H9 (cell line): ENCODE measurements around the gene STARD10. TPM values are rescaled to one million over a fixed set of nuclear protein-coding genes. Genes with fewer than 3 reads are reported as not detected.

Experiments used
- DNase-seq: peaks from one replicate; pipeline ENCODE4 v3.0.0-alpha.2; 2017
- H2AFZ ChIP-seq: one replicate; pipeline ENCODE4 v1.6.1; 2013; ENCODE audit warnings: mild to moderate bottlenecking, low read length, control low read depth, moderate library complexity
- H2AK5ac ChIP-seq: 2 replicates; pipeline ENCODE4 v1.6.1; 2013; ENCODE audit warnings: low read length, control low read depth, mixed read lengths; ENCODE audit not compliant: insufficient read length
- H2BK120ac ChIP-seq: one replicate; pipeline ENCODE4 v1.6.1; 2013; ENCODE audit warnings: low read depth, mild to moderate bottlenecking, low read length, control low read depth, inconsistent platforms; ENCODE audit not compliant: poor library complexity, severe bottlenecking
- H2BK12ac ChIP-seq: 2 replicates; pipeline ENCODE4 v1.6.1; 2013; ENCODE audit warnings: low read length, control low read depth, mixed read lengths, low read depth; ENCODE audit not compliant: insufficient read length
- H2BK15ac ChIP-seq: 2 replicates; pipeline ENCODE4 v1.6.1; 2013; ENCODE audit warnings: low read depth, low read length, control low read depth
- H2BK20ac ChIP-seq: one replicate; pipeline ENCODE4 v1.6.1; 2013; ENCODE audit warnings: low read depth, mild to moderate bottlenecking, low read length, control low read depth, inconsistent platforms; ENCODE audit not compliant: poor library complexity, severe bottlenecking
- H2BK5ac ChIP-seq: 2 replicates; pipeline ENCODE4 v1.6.1; 2013; ENCODE audit warnings: low read length, control low read depth, mixed read lengths; ENCODE audit not compliant: insufficient read length
- H3K14ac ChIP-seq: 2 replicates; pipeline ENCODE4 v1.6.1; 2013; ENCODE audit warnings: low read length, control low read depth; ENCODE audit not compliant: insufficient read depth
- H3K18ac ChIP-seq: 2 replicates; pipeline ENCODE4 v1.6.1; 2013; ENCODE audit warnings: low read depth, mild to moderate bottlenecking, mixed read lengths, low read length, control low read depth; ENCODE audit not compliant: insufficient read length
- H3K23ac ChIP-seq: 2 replicates; pipeline ENCODE4 v1.6.1; 2013; ENCODE audit warnings: low read length, control low read depth, mixed read lengths, low read depth; ENCODE audit not compliant: insufficient read length
- H3K23me2 ChIP-seq: 2 replicates; pipeline ENCODE4 v1.6.1; 2013; ENCODE audit warnings: low read depth, mild to moderate bottlenecking, mixed read lengths, low read length, control low read depth; ENCODE audit not compliant: insufficient read length, poor library complexity, severe bottlenecking
- H3K27ac ChIP-seq: 2 replicates; pipeline ENCODE4 v1.5.1; 2013; ENCODE audit warnings: low read length, control low read depth, mixed read lengths, low read depth; ENCODE audit not compliant: insufficient read length
- H3K27me3 ChIP-seq: 2 replicates; pipeline ENCODE4 v1.6.1; 2013; ENCODE audit warnings: low read length, control low read depth, inconsistent platforms; ENCODE audit not compliant: insufficient read depth
- H3K4ac ChIP-seq: 2 replicates; pipeline ENCODE4 v1.6.1; 2013; ENCODE audit warnings: low read depth, mild to moderate bottlenecking, control low read depth, inconsistent platforms, low read length, moderate library complexity
- H3K4me1 ChIP-seq: 2 replicates; pipeline ENCODE4 v1.6.1; 2013; ENCODE audit warnings: low read length, control low read depth, inconsistent platforms; ENCODE audit not compliant: insufficient read depth
- H3K4me2 ChIP-seq: 2 replicates; pipeline ENCODE4 v1.6.1; 2013; ENCODE audit warnings: low read length, control low read depth, mixed read lengths; ENCODE audit not compliant: insufficient read length, insufficient read depth
- H3K56ac ChIP-seq: 2 replicates; pipeline ENCODE4 v1.6.1; 2013; ENCODE audit warnings: low read depth, mild to moderate bottlenecking, mixed read lengths, low read length, control low read depth; ENCODE audit not compliant: insufficient read length
- H3K79me1 ChIP-seq: 2 replicates; pipeline ENCODE4 v1.6.1; 2013; ENCODE audit warnings: low read depth, mild to moderate bottlenecking, moderate library complexity, low read length, control low read depth, inconsistent platforms; ENCODE audit not compliant: insufficient read depth, poor library complexity, severe bottlenecking
- H3K79me2 ChIP-seq: 2 replicates; pipeline ENCODE4 v1.6.1; 2013; ENCODE audit warnings: low read length, control low read depth, inconsistent platforms; ENCODE audit not compliant: insufficient read depth
- H3K9ac ChIP-seq: 2 replicates; pipeline ENCODE4 v1.6.1; 2013; ENCODE audit warnings: low read length, control low read depth, mixed read lengths; ENCODE audit not compliant: insufficient read length; ENCODE audit errors: extremely low read depth
- H3K9me3 ChIP-seq: one replicate; pipeline ENCODE4 v1.6.1; 2013; ENCODE audit warnings: low read depth, low read length, inconsistent platforms; ENCODE audit not compliant: control insufficient read depth
- H3T11ph ChIP-seq: one replicate; pipeline ENCODE4 v1.6.1; 2013; ENCODE audit warnings: mild to moderate bottlenecking, low read length, control low read depth, inconsistent platforms
- H4K20me1 ChIP-seq: one replicate; pipeline ENCODE4 v1.6.1; 2013; ENCODE audit not compliant: control insufficient read depth, insufficient read length, insufficient read depth
- H4K5ac ChIP-seq: 2 replicates; pipeline ENCODE4 v1.6.1; 2013; ENCODE audit warnings: low read depth, mild to moderate bottlenecking, mixed read lengths, low read length, control low read depth; ENCODE audit not compliant: insufficient read length
- H4K8ac ChIP-seq: replicated peaks from 2 replicates; pipeline ENCODE4 v1.6.1; 2013; ENCODE audit warnings: low read length, control low read depth, mixed read lengths, low read depth; ENCODE audit not compliant: insufficient read length
- H4K91ac ChIP-seq: 2 replicates; pipeline ENCODE4 v1.6.1; 2013; ENCODE audit warnings: low read depth, mild to moderate bottlenecking, moderate library complexity, mixed read lengths, low read length, control low read depth; ENCODE audit not compliant: insufficient read length
- H3K27ac Mint-ChIP-seq, 3 experiments: 2 replicates in 2 of 3; 3 replicates in 1 of 3; pipeline ENCODE4 v1.8.0; 2020 to 2021; ENCODE audit warnings: mixed read lengths in 3 of 3, mild to moderate bottlenecking in 1 of 3, moderate library complexity in 1 of 3
- H3K27me3 Mint-ChIP-seq: 2 replicates; pipeline ENCODE4 v1.8.0; 2021; ENCODE audit warnings: low read depth, mild to moderate bottlenecking, moderate library complexity, mixed read lengths
- H3K36me3 Mint-ChIP-seq, 3 experiments: 2 replicates in 2 of 3; 3 replicates in 1 of 3; pipeline ENCODE4 v1.8.0; 2020 to 2021; ENCODE audit warnings: low read depth in 3 of 3, mixed read lengths in 3 of 3; ENCODE audit not compliant: insufficient read depth in 1 of 3
- H3K4me1 Mint-ChIP-seq, 2 experiments: 2 replicates each; pipeline ENCODE4 v1.8.0; 2020; ENCODE audit warnings: mixed read lengths in 2 of 2
- H3K4me3 Mint-ChIP-seq, 2 experiments: 2 replicates in 1 of 2; 3 replicates in 1 of 2; pipeline ENCODE4 v1.8.0; 2020 to 2021; ENCODE audit warnings: mild to moderate bottlenecking in 2 of 2, mixed read lengths in 2 of 2, moderate library complexity in 1 of 2
- H3K9me3 Mint-ChIP-seq, 2 experiments: 2 replicates in 1 of 2; 3 replicates in 1 of 2; pipeline ENCODE4 v1.8.0; 2020; ENCODE audit warnings: mild to moderate bottlenecking in 2 of 2, mixed read lengths in 2 of 2, moderate library complexity in 1 of 2
- WGBS: extraction: QIAGEN DNeasy Blood & Tissue Kit; methylation state at CpG from one replicate; pipeline ENCODE4 v1.1.7; 2013; ENCODE audit warnings: missing lambda C conversion rate, low lambda C conversion rate, mixed read lengths; ENCODE audit not compliant: insufficient read length; ENCODE audit errors: extremely low coverage; 5-methylcytosine and 5-hydroxymethylcytosine counted together
- total RNA-seq: library from RNA; stranded (reverse); gene quantifications from 2 replicates; pipeline ENCODE4 v1.2.1, GENCODE V29; 2021
- TF ChIP-seq, protein P1 (sequence below): fragments of 200-600 bp; sonication (generic); conservative IDR thresholded peaks from 3 replicates; pipeline ENCODE4 v1.8.0; 2021; ENCODE audit warnings: antibody characterized with exemption, mild to moderate bottlenecking

Gene STARD10
- total RNA-seq, 1 experiment from 2014 or later: 24.4 TPM

DNA sequence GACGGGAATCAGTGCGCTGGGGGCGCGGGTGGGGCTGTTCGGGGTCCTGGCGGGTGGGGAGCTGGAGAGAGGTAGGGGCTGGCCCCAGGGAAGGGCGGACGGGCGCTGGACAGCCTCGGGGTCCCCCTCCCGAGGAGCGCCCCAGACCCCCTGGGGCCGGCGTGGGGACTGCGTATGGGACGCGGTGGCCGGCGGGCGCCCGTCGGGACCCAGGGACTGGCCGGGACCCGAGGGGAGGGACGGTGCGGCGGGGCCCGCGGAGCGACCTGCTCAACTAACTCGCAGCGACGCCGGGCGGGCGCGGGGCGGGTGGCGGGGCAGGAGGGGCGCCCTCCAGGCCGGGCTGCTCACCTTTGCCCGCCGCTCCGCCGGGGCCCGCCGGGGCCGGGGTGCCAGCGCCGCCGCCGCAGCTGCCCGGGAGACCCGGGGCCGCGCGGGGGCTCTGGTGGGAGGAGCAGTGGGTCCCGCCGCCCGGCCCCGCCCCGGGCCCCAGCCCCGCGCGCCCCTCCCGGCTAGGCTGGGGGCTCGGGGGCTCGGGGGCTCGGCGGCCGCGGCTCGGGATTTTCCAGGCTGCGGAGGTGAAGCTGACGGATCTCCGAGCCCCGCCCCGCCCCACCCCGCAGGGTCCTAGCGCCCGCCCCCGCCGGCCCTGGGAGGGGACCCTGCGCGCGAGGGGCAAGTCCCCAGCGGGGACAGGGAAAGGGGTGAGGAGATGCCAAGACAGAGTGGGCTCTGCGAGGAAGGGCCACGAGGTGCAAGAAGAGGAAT is 12.3 kb downstream of the STARD10 start:
- H3K9me3 ChIP-seq: no peaks in the 10 kb centered on the region
- H3K56ac ChIP-seq: no peak overlapping the region
- peak; percentile 56 for DNase-seq
- Mint-ChIP-seq H3K27me3 (peaks cover 30% of the 10 kb centered on the region), H3K27ac (no peak overlapping the region), H3K36me3 (no peaks in the 10 kb centered on the region; a peak in 1 of 7 replicates), H3K9me3 (no peaks in the 10 kb centered on the region), H3K4me1 (peaks cover 21 to 37% of the 10 kb centered on the region in 2 experiments), H3K4me3 (peak overlapping the region; percentile 68 to 88)
- H3K23me2 ChIP-seq: peaks cover 7% of the 10 kb centered on the region
- no peaks in the 10 kb centered on the region for H3K79me1 ChIP-seq
- H2BK120ac ChIP-seq: no peak overlapping the region
- H2AK5ac ChIP-seq: no peak overlapping the region
- H4K91ac ChIP-seq: no peak overlapping the region
- H3K14ac ChIP-seq: no peak overlapping the region; the same call in 1 of the 2 replicates
- H3K9ac ChIP-seq: no peak overlapping the region
- H2BK5ac ChIP-seq: no peak overlapping the region
- no peak overlapping the region for H3K23ac ChIP-seq
- H3K27me3 ChIP-seq: no peaks in the 10 kb centered on the region
- no peak overlapping the region for H2BK15ac ChIP-seq
- WGBS: no CpG with 5 or more reads among the region's 89 CpGs
- H4K20me1 ChIP-seq: no peaks in the 10 kb centered on the region
- H2BK12ac ChIP-seq: no peak overlapping the region
- no peak overlapping the region for H3K27ac ChIP-seq
- H3T11ph ChIP-seq: no peak overlapping the region
- H3K4me2 ChIP-seq: peak overlapping the region; percentile 93
- no peak overlapping the region for H4K8ac ChIP-seq
- no peaks in the 10 kb centered on the region for H3K79me2 ChIP-seq
- H2AFZ ChIP-seq: no peak overlapping the region
- H3K4ac ChIP-seq: no peak overlapping the region
- H2BK20ac ChIP-seq: no peak overlapping the region
- no peak overlapping the region for H4K5ac ChIP-seq
- no peak overlapping the region for H3K18ac ChIP-seq
- peaks cover 4% of the 10 kb centered on the region; the same call in 1 of the 2 replicates for H3K4me1 ChIP-seq
- TF ChIP-seq, protein P1, sequence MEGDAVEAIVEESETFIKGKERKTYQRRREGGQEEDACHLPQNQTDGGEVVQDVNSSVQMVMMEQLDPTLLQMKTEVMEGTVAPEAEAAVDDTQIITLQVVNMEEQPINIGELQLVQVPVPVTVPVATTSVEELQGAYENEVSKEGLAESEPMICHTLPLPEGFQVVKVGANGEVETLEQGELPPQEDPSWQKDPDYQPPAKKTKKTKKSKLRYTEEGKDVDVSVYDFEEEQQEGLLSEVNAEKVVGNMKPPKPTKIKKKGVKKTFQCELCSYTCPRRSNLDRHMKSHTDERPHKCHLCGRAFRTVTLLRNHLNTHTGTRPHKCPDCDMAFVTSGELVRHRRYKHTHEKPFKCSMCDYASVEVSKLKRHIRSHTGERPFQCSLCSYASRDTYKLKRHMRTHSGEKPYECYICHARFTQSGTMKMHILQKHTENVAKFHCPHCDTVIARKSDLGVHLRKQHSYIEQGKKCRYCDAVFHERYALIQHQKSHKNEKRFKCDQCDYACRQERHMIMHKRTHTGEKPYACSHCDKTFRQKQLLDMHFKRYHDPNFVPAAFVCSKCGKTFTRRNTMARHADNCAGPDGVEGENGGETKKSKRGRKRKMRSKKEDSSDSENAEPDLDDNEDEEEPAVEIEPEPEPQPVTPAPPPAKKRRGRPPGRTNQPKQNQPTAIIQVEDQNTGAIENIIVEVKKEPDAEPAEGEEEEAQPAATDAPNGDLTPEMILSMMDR: no peak
